NCI-H2107 (cell line): ENCODE data around the gene MAN2A2.
"Not testable (repeated sequence)": the region's sequence is repeated elsewhere in the genome, so short reads cannot be mapped to it uniquely, and the experiment has no call there.

ENCODE experiments used
- DNase-seq: peaks from one replicate; lab custom pipeline; 2025; lab: John Stamatoyannopoulos, UW

MAN2A2 gene

GRCh38 chr15:90905306-90906180, 2.4 kb downstream of the MAN2A2 start:
- no peak for DNase-seq

DNA sequence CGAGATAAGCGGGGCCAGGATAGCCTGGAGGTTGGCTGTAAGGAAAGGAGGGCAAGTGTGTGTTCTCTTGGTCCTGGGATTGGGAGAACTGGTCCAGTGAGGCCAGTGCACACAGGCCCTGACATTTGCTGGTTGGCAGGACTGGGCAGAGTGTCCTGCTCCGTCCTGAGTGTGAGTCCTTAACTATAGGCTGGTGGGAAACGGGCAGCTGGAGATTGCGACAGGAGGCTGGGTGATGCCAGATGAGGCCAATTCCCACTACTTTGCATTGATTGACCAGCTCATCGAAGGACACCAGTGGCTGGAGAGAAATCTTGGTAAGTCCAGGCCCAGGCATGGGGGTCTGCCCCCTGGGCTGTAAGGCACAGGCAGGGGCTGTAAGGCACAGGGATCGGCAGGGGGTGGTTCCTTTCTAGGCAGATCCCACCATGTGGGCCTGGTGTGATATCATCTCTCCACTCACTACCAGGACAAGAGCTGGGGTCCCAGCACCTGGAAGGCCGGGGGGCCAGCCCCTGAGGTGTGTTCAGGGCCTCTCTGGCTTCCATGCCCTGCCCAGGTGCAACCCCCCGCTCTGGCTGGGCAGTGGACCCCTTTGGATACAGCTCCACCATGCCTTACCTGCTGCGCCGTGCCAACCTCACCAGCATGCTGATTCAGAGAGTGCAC, 3.2 kb downstream of the MAN2A2 start:
- DNase-seq: no peak

GRCh38 chr15:90907051-90907660, 4.1 kb downstream of the MAN2A2 start:
- DNase-seq: no peak

GRCh38 chr15:90907838-90908507, 4.9 kb downstream of the MAN2A2 start:
- no peak for DNase-seq

DNA sequence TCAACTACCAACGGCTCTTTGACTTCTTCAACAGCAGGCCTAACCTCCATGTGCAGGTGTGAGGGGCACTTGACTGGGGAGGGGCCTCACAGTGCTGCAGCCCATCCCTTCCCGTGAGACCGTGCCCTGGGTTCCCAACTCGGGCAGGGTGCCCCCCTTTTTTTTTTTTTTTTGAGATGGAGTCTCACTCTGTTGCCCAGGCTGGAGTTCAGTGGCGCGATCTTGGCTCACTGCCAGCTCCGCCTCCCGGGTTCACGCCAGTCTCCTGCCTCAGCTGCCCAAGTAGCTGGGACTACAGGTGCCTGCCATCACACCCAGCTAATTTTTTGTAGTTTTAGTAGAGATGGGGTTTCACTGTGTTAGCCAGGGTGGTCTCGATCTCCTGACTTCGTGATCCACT, 6.3 kb downstream of the MAN2A2 start:
- DNase-seq: not testable (repeated sequence)

GRCh38 chr15:90909976-90910375, 6.9 kb downstream of the MAN2A2 start:
- DNase-seq: no peak

DNA sequence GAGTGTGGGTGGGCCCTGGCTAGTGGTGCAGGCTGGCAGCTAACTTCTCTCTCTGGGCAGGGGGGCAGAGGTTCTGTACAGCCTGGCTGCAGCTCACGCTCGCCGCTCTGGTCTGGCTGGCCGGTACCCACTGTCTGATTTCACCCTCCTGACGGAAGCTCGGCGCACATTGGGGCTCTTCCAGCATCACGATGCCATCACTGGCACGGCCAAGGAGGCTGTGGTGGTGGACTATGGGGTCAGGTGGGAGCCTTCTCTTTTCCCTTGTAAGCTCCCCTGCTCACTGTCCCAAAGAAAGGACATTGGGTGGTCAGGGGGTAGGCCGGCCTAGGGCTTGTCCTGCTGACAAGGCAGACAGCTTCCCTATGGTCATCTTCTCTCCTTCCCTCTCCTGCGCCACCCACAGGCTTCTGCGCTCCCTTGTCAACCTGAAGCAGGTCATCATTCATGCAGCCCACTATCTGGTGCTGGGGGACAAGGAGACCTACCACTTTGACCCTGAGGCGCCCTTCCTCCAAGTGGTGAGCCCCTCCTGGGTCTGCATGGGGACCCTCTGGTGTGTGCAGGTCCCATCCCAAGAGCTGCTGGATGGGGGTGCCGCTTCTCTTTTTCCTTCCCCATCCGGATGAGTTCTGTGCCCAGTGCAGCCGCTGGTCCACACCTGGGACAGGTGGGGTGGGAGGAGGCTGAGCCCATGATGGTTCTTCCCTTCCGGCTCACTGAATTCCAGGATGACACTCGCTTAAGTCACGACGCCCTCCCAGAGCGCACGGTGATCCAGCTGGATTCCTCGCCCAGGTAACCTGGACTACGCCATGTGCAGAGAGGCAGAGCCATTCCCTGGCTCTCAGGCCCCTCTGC, 7.6 kb downstream of the MAN2A2 start:
- DNase-seq: no peak

- no peak for DNase-seq
These were observed 8.2 kb downstream of the MAN2A2 start for GRCh38 chr15:90911302-90911623.

- DNase-seq: no peak
These were observed 9.0 kb downstream of the MAN2A2 start for GRCh38 chr15:90911906-90912769.

DNA sequence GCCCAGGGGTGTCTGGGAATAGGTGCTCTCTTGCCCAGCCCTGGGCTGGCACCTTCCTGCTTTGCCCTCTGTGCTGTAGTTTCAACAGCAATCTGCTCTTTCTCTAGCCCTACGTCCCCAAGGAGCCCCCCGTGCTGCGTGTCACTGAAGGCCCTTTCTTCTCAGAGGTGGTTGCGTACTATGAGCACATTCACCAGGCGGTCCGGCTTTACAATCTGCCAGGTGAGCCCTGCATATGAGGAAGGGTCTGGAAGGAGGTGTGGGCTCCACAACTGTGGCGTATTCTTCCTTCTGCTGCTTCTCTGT, 9.6 kb downstream of the MAN2A2 start:
- DNase-seq: no peak

GRCh38 chr15:90913398-90913944, 10.4 kb downstream of the MAN2A2 start:
- no peak for DNase-seq

DNA sequence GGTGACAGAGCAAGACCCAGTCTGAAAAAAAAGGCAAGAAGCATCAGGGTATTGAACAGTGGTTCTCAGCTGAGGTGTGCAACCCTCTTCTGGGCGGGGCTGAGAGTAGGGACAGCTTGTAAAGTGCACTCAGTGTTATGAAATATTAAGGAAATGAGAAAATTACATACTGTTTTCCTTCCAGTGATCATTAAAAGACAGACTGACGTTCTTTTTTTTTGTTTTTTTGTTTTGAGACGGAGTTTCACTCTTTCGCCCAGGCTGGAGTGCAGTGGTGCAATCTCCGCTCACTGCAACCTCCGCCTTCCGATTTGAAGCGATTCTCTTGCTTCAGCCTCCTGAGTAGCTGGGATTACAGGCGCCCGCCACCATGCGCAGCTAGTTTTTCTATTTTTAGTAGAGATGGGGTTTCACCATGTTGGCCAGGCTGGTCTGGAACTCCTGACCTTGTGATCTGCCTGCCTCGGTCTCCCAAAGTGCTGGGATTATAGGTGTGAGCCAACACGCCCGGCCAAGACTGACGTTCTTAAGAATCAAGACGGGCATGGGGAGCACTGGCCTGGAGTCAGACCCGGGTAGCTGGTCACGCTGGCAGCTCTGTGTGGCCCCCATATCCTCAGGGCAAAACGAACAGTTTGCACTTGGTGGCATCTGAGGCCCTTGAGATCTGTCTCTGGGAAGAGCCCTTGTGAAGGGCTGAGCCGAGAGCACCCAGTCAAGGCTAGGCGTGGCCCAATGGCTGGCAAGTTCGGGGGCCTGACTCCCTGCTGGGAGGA, 11.4 kb downstream of the MAN2A2 start:
- DNase-seq: no peak

DNA sequence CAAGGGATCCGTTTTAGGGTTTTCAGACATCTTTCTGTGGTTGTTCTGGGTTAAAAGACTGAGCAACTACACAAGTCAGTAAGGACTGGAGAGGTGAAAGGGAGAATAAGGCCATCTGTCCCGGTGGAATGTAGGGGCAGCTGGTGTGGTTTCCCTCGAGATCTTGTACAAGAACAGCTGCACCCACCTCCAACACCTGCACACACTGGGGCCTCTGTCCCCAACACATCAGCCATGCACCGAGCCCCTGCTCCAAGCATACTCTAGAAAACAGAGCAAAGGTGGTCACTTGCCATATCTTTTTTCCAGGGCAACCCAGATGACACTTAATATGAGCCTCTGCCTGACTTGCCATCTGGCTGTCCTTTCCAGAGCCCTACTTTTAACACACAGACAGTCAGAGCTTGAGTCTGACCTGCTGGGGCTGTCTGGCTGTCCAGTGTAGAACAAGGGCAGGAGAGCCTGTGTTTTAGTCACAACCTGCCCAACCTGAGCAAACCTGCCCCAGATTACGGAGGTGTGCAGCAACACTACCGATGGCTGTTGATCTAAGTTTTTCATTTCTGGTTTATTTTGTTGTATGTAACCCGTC, 12.2 kb downstream of the MAN2A2 start:
- no peak for DNase-seq

- DNase-seq: no peak
These were observed 12.8 kb downstream of the MAN2A2 start for GRCh38 chr15:90915808-90916440.

DNA sequence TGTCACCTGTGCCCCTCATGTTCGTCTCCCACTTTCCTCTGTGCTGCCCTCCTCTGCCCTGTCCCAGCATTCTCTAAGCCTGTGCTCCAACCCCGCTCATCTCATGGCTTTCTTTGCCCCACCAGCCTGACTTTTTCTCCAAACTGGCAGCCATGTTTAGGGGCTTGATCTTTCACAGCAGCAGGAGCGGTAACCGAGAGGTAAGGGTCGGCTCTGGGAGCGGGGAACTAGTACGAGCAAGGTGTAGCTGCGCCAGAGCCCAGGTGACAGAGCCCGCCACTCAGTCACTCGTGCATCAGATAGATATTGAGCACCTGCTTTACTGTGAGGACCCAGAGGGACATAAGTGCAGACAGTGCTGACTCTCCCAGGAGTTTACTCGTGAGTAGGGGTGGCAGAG, 13.4 kb downstream of the MAN2A2 start:
- DNase-seq: no peak

- no peak for DNase-seq
These were observed 14.5 kb downstream of the MAN2A2 start for GRCh38 chr15:90917569-90917968.

DNA sequence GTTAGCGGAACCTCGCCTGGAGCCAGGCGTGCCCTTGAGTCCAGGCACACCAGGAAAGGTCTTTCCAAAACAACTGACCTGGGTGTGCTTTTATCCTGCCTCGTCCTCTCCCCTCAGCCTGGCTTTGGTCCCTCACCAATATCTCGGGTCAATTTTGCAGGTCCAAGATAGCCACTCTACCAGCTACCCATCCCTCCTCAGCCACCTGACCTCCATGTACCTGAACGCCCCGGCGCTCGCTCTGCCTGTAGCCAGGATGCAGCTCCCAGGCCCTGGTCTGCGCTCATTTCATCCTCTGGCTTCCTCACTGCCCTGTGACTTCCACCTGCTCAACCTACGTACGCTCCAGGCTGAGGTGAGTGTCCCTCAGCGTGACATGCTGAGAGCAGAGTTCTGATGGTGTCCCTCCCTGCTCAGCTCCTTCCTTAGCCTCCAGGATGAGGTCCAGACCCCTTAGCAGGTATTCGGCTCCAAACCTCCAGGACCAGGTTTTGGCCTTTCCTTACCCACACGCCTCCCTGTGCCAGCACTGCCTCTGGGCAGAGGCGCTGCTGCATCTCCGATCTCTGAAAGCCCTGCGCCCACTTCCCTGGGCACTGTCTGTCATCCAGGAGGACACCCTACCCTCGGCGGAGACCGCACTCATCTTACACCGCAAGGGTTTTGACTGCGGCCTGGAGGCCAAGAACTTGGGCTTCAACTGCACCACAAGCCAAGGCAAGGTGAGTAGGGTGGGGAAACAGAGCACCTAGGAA, 15.1 kb downstream of the MAN2A2 start:
- no peak for DNase-seq

GRCh38 chr15:90918835-90919234, 15.7 kb downstream of the MAN2A2 start:
- no peak for DNase-seq
